Stimulated activated CD4-positive, alpha-beta T cell treated with anti-CD3 and anti-CD28 coated beads, Interleukin-12 subunit alpha, Interleukin-12 subunit beta, amount 100 ng/mL, for 48 hours (primary cell): ENCODE measurements around the gene ZC3H18.
"Not testable (repeated sequence)": the region's sequence is repeated elsewhere in the genome, so short reads cannot be mapped to it uniquely, and the experiment has no call there.

ENCODE experiments used
- DNase-seq, 3 donors: peaks; one replicate each; pipeline ENCODE4 v3.0.0-alpha.2; 2020; ENCODE audit warnings: low read depth in 2 of 3, low spot score in 1 of 3

Gene ZC3H18

GRCh38 chr16:88651989-88652761 is 82.0 kb downstream of the ZC3H18 start:
- DNase-seq: no peak

GRCh38 chr16:88652762-88653063 is 82.5 kb downstream of the ZC3H18 start:
- DNase-seq: no peak

- no peak for DNase-seq
These were observed 82.9 kb downstream of the ZC3H18 start for GRCh38 chr16:88653101-88653500.

- no peak for DNase-seq
These were observed 83.6 kb downstream of the ZC3H18 start for GRCh38 chr16:88653596-88654362.

GRCh38 chr16:88654363-88655052 is 84.3 kb downstream of the ZC3H18 start:
- no peak for DNase-seq

- no peak for DNase-seq
These were observed 85.0 kb downstream of the ZC3H18 start for GRCh38 chr16:88655053-88655732.

GRCh38 chr16:88655733-88656281 is 85.6 kb downstream of the ZC3H18 start:
- no peak for DNase-seq

- no peak for DNase-seq
These were observed 86.2 kb downstream of the ZC3H18 start for GRCh38 chr16:88656291-88656980.

- no peak for DNase-seq
These were observed 87.2 kb downstream of the ZC3H18 start for GRCh38 chr16:88657371-88657770.

- no peak for DNase-seq
These were observed 88.5 kb downstream of the ZC3H18 start for GRCh38 chr16:88658714-88659113.

GRCh38 chr16:88659160-88659559 is 89.0 kb downstream of the ZC3H18 start:
- DNase-seq: no peak

- no peak for DNase-seq
These were observed 91.3 kb downstream of the ZC3H18 start for GRCh38 chr16:88661468-88661867.

GRCh38 chr16:88662222-88662842 is 92.1 kb downstream of the ZC3H18 start:
- no peak for DNase-seq

- DNase-seq: peak; percentile 85 to 94 (median 92)
These were observed 92.8 kb downstream of the ZC3H18 start, which contains the start of gene MVD for GRCh38 chr16:88662843-88663606. Gene MVD, minus strand, starts transcription at chr16:88663091. Its CDS starts 11 bp downstream, at chr16:88663080.

GRCh38 chr16:88665148-88665547 is 94.9 kb downstream of the ZC3H18 start:
- DNase-seq: no peak

- no peak for DNase-seq
These were observed 95.4 kb downstream of the ZC3H18 start for GRCh38 chr16:88665570-88665969.

GRCh38 chr16:88667461-88667860 is 97.3 kb downstream of the ZC3H18 start:
- DNase-seq: no peak

- not testable (repeated sequence) for DNase-seq
These were observed 99.3 kb downstream of the ZC3H18 start for GRCh38 chr16:88669493-88669892.

GRCh38 chr16:88669980-88670379 is 99.8 kb downstream of the ZC3H18 start:
- no peak for DNase-seq
